ENCODE results near the gene HSPG2. TPM values are rescaled to one million over a fixed set of nuclear protein-coding genes. Genes with fewer than 3 reads are reported as not detected.

The HSPG2 gene
- total and polyA plus RNA-seq, 2 of the 8 experiments (the other 6 are each of a cell fraction or from before 2014, with no cell fraction given) = 17.8 to 111 TPM

- TF ChIP-seq TCF12 (IDR thresholded peaks at IDR 0.05; ENCODE audit: low read depth, low read length) = no peak
- no peak for TF ChIP-seq MAFK (IDR thresholded peaks at IDR 0.05; ENCODE audit: low read depth, low read length)
- TF ChIP-seq SIN3A (conservative IDR thresholded peaks at IDR 0.05 in 1 of 2, IDR thresholded peaks at IDR 0.05 in 1 of 2; ENCODE audit: low read depth in 1 of 2, low read length in 2 of 2) = no peak
- no peak for TF ChIP-seq ATF2 (IDR thresholded peaks at IDR 0.05; ENCODE audit: low read length)
Observed at GRCh38 chr1:21950734-21951133, 13.6 kb upstream of the HSPG2 start (continued).
